Measurements from ENCODE around the gene FBXL4.
"Not testable (repeated sequence)": the region's sequence is repeated elsewhere in the genome, so short reads cannot be mapped to it uniquely, and the experiment has no call there.

The FBXL4 gene

DNA sequence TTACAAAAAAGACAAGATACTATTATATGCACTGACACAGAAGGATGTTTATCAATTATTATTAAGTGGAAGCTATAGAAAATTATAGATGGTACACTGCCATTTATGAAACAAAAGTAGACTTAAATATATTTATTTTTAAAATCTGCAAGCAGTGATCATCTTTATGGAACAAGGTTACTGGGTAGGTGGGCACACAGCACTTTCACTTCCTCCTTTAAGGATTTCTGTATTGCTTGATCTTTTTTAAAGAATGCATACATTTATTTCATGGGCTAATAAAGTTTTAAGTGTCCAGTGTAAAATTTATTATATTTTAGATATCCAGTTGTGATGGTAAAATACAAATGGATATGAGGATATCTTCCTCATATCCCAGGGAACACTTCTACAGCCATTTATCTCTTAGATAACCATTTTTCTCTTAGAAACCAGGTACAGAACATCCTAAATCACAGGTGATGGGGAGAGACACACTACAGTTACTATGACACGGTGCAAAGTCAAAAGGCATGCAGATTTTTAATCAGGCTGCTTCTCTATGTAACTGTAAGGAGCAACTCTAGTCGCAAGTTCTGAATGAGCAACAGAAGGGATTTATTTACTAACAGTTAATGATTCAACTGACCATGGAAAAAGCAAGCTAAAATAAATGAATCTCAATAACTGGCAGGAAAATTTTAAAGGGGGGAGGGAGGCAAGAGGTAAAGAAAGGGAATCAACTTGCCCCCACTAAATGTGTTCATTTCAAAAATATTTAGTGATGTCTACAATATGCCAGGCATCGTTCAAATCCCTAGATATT, 2.2 kb downstream of the FBXL4 start:
- DNase-seq, result no peak

- peak; percentile 7 for DNase-seq
Observed at GRCh38 chr6:98944598-98945081, 3.1 kb downstream of the FBXL4 start.

GRCh38 chr6:98944168-98944567, 3.6 kb downstream of the FBXL4 start:
- DNase-seq, result no peak

DNA sequence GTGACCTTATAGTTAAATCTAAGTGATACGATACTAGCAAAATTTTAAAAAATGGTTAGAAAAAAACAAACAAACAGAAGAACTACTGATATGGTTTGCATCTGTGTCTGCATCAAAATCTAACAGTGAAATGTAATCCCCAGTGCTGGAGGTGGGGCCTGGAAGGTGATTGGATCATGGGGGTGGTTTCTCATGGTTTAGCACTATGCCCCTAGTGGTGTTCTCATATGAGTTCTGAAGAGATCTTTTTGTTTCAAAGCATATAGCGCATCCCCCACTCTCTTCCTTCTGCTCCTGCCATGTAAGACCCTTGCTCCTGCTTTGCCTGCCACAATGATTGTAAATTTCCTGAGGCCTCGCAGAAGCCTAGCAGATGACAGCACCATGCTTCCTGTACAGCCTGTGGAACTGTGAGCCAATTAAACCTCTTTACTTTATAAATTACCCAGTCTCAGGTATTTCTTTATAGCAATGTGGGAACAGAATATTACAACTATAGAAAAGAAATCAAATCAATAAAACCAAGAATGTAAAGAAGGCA, 5.4 kb downstream of the FBXL4 start:
- DNase-seq, result no peak

GRCh38 chr6:98941319-98941718, 6.4 kb downstream of the FBXL4 start:
- no peak for DNase-seq

- DNase-seq, result no peak
Observed at GRCh38 chr6:98937351-98937750, 10.4 kb downstream of the FBXL4 start.

- DNase-seq, result no peak
Observed at GRCh38 chr6:98932381-98932780, 15.4 kb downstream of the FBXL4 start.

DNA sequence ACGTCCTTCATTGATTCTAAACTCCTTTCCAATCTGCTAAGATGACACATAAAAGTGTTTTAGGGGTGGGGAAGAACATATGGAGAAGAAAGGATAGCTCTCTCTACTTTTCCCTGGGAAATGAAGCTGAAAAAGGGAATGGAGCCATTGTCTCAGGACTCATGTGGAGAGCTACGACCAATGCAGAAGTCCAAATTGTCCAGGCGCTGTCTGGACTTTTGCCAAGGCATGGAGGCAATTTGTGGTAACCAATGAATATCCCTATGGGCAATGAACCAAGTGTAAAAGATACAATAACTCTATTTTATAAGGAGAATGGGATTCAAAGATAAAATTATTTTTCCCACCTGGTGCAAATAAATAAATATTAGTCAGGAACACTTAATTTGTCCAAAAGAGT, 16.1 kb downstream of the FBXL4 start:
- DNase-seq, result no peak

DNA sequence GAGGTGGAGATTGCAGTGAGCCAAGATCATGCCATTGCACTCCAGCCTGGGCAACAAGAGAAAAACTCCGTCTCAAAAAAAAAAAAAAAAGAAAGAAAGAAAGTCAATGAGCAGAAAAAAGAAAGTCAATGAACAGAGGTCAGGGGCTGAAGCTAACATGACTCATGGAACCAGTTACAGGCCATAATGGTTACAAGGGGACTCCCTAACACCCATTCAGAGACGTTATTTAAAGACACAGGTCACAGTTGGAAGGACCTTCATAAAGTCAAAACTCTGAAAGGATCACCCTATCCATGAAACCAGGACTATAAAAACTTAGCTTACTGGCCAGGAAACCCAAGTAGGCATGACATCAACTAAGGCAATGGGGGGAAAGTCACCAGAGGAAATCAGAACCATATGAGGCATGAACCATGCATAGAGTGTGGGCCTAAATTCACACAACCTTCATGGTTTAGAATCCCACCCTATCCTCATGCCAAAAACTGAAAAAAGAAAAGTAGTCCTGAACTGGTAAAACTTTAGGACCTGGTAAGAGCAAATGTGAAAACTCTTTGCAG, 18.2 kb downstream of the FBXL4 start:
- no peak for DNase-seq

DNA sequence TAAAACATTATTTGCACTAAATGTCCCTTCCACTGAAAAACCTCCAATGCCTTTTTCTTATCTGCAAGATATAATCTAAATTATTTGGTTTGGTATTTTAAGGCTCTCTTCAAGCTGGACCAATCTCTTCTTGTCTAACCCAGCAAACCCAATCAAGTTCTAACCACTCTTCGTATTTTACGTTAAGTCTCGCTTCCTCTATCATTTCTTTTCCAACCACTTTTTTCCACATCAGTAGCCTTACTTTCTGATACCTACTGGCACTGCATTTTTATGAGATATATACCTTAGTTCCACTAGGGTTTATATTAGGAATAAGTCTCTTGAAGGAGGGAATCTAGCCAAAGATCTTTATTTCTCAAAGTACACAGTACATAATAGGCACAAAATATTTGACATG, 19.1 kb downstream of the FBXL4 start:
- no peak for DNase-seq

DNA sequence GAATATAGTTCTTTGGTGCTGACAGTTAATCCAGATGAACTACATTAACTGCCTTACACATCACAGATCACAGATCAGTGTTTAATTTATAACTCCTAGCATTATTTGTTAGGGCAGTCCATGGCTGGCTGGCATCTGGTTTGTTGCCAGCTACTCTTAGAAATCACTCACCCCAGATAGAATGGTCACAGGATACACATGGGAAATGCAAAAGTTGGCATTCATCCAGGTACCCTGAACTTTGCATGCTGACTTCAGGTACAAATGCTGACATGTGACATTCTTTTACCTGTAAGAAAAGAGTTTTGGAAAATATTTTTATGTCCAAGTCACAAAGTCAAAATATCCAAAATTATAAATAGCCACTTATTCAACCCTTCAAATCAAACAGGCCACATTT, 20.2 kb downstream of the FBXL4 start:
- no peak for DNase-seq

DNA sequence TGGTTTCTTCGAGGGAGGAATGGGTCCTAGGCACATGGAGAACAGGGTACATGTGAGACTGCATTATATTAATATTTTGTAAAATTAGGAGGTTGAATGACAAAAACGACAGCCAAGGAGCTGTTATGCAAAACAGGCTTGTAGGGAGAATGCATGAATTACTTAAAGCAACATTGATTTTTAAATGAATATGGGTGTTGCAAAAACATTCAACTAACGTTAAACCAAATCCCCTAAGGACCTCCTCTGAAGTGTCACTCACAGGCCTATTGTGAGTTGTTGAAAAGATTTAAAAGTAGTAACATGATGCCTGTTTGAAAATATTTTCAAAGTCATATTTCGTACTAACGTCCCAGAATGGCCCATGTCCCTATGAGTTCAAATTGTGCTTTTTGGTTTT, 21.9 kb downstream of the FBXL4 start:
- DNase-seq, result no peak

DNA sequence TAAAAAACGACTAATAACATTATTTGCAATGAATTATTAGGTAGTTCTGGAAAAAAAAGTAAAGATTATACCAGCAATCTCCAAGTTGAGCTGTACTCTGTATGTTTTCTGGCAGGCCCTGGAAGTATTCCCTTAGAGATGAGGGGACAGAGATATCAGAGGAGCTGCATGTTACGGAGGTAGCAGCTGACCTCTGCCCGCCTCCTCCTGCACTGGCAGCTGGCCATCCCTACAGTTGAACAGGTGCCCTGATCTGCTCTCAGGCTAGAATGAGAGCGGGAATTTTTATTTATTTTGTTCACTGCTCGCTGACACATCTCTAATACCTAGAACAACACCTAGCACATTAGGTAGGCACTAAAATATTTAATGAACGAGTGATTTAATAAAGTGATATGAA, 23.1 kb downstream of the FBXL4 start:
- DNase-seq, result no peak

GRCh38 chr6:98920904-98921431, 26.8 kb downstream of the FBXL4 start:
- no peak for DNase-seq

DNA sequence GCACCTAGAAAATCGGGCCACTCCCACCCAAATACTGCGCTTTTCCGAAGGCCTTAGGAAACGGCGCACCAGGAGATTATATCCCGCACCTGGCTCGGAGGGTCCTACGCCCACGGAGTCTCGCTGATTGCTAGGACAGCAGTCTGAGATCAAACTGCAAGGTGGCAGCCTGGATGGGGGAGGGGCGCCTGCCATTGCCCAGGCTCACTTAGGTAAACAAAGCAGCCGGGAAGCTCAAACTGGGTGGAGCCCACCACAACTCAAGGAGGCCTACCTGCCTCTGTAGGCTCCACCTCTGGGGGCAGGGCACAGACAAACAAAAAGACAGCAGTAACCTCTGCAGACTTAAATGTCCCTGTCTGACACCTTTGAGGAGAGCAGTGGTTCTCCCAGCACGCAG, 36.8 kb downstream of the FBXL4 start:
- DNase-seq, result not testable (repeated sequence)

GRCh38 chr6:98909236-98909635, 38.5 kb downstream of the FBXL4 start:
- DNase-seq, result no peak

GRCh38 chr6:98906342-98906741, 41.4 kb downstream of the FBXL4 start:
- not testable (repeated sequence) for DNase-seq

- no peak for DNase-seq
Observed at GRCh38 chr6:98905759-98906158, 42.0 kb downstream of the FBXL4 start.

DNA sequence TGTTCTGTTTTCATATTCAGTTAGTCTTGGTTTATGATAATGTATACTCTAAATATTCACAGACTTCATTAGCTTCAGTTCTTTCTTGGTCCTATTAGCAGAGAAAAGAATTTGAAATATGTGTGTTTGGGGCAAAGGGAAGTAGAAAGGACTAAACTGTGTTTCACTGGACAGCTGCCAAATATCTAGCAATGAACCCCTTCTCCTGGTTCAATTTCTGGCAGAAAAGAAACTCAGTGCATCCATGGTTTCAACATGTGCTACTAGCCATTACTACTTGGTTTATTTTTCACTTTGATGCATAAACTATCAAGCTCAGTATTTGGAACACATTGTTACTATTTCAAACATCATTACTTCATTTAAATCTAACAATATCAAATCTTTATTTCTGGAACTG, 43.6 kb downstream of the FBXL4 start:
- DNase-seq, result no peak

DNA sequence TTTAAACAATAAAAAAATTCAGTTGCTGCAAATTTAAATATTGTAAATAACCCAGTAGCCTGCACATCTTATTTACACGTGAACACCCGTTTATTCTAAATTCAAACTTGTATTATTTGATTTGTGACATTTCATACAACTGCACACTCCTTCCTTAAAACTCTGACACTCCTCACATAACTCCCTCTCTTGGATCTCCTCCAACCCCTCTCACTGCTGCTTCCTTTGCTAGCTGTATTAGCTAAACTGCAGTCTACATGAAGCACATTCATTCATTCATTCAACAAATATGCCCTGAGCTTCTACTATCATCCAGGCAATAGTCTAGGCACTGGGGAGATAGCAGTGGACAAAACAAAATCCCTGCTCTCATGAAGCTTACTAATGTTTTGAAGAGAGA, 47.0 kb downstream of the FBXL4 start:
- no peak for DNase-seq

DNA sequence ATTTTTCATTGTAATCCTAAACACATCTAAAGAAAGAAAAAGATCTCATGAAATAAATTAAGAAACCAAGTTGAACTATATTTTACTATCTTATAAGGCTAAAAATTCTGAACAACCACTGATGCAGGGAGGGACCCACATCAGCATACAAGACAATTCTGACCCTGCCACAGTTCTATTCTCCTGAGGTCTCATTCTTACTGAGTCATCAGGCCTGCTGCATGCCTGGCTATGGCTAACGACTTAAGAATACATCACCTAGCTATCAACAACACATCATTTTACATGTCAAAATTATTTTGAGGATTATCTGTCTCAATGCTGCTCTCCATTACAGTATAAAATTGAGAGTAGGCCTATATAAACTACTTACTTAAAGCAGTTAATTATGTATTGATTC, 52.9 kb downstream of the FBXL4 start:
- no peak for DNase-seq

DNA sequence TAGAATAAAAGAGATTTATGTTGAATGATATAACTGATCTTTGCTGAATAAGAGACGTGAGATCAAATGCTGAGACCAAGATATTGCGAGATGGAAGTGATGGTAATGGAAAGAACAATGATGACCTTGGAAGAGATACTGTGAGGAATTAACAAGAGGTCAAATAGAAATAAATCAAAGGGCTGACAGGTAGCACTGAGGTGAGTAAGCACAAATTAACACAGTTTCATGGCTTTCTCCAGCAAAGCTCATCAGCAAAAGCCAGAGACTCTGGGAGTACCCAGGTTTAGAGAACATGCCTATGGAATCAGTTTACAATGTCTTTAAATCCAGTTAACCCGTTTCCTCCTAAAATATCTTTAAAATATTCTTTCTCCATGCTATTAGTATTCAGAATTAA, 60.1 kb downstream of the FBXL4 start:
- no peak for DNase-seq

DNA sequence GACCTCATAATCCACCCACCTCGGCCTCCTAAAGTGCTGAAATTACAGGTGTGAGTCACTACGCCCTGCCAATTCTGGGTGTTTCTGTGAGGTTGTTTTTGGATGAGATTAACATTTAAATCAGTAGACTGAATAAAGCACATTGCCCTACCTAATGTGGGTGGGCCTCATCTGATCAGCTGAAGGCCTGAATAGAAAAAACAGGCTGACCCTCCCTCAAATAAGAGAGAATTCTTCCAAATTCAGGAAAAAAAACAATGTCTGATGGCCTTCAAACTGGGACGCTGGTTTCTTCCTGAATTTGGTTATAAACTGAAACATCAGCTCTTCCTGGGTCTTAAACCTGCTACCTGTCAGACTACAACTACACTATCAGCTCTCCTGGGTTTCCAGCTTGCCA, 62.4 kb downstream of the FBXL4 start:
- no peak for DNase-seq

DNA sequence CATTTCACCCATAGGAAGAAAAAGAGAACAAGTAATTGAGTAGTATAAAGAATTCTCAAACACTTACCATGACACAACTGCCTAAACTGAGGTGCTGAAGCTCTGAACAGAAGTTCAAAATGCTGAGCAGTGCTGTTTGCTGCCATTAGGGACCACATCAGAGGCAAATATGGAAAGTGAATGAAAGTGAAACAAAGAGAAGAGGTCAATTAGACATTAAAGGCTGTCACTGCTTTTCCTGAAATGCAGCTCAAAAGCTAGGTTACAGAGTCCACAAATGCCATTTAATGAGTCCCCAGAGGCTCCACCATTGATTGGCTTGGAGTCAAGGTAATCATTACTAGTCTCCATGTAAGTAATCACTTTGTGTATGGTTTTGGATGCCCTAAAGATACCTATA, 67.3 kb downstream of the FBXL4 start:
- no peak for DNase-seq

Measured in midbrain (tissue), 1 donor.